T1000 (cell line): ENCODE results near the gene LPAR1.

Source experiments
- DNase-seq: peaks from one replicate; lab custom pipeline; 2025; ENCODE audit warnings: mixed read lengths; lab: John Stamatoyannopoulos, UW

Gene LPAR1

DNA sequence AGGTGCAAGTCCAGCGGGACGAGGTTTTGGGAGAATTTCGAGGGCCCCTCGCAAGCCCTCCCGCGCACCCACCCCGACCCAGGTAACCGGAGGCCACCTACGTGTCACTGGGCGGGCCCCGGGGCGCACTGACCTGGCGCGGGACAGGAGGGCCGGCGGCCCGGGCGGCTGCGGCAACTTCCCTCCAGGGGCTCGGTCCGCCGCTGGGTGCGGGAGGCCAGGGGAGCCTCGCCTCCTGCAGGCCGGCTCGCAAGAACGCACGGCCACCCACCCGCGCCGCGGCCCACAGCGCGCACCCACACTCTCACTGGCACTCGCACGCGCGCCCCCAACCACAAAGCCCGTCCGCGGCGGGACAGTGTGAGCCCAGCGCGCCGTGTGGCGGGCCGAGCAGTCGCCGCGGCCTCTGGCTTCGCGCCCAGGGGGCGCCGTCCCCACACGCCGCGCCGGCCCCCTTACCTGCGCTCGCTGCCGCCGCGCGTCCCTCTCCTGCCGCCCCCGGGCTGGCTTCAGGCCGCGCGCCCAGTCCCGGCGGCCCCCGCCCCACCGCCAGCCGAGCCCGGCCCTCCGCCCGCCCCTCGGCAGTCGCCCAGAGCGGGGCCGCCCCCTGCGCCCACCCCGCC lies 451 bp downstream of the LPAR1 start:
- no peak for DNase-seq

DNA sequence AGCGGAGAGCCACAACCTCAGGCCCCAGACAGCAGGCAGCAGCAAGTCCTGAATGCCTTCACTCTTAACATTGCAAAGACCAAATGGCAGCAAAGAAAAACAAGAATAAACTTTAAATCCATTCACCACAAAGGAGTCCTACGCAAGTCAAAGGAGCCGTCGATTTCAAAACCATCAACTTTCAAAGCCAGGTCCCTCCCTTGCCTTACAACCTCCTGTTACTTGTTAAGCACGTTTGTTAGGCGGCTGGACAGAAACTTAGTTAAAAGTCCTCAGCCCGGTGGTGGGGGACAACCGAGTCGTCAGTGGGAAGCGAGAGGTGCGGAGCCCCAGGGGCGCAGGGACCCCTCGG lies 938 bp downstream of the LPAR1 start:
- no peak for DNase-seq

DNA sequence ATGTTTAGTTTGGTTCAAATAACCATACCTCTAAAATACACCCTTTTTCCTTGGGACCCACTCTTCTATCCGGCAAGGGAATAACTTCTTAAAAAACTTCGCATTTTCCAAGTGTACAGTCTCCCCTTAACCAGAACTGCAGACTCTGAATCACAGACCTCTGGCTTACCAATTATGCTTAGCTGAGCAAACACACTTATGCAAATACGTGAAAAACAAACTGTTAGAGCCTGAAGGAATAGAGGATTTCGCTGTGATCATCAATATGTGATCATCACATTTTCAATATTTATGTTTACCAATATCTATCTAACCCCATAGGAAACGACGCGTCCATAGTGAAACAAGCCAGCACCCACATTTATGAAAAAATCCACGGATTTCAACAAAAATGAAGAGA lies 1.3 kb downstream of the LPAR1 start:
- no peak for DNase-seq

GRCh38 chr9:111036429-111036789 lies 1.9 kb downstream of the LPAR1 start:
- peak; percentile 22 for DNase-seq

- DNase-seq, result no peak
These were observed 2.5 kb downstream of the LPAR1 start for GRCh38 chr9:111035543-111036428.

- no peak for DNase-seq
These were observed 3.3 kb downstream of the LPAR1 start for GRCh38 chr9:111034898-111035539.

DNA sequence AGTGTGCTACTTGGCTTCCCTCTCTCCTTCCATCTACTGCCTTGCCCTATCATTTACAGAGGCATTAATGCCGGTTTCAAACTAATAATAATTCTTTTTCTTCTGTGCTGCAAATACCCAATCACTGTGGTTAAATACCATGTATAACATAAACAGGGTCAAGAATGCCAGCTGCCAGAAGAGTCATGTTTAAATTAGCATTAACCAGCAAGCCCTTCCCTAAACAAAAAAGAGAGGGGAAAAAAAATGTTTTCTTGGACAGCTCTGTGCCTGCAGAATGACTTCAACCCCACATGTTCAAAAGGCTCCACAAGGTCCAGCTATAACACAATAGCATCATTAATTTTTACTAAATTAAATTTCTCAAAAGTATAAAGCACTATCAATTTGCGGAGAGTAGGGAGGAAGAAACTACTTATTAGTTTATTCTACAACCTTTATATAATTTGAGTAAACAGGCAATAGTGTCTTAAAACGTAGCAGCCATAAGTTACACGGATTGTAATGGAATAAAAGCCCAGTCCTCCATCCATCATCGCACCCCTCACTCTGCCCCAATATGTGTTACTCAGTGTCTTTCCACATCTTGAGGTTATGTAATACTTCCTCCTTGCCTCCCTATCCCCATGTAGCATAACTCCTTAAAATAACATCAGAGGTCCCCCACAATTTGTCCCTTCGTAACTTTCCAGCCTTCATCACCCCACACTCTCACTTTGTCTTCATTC lies 3.9 kb downstream of the LPAR1 start:
- DNase-seq, result no peak

- DNase-seq, result no peak
These were observed 7.8 kb downstream of the LPAR1 start for GRCh38 chr9:111030492-111030891.

DNA sequence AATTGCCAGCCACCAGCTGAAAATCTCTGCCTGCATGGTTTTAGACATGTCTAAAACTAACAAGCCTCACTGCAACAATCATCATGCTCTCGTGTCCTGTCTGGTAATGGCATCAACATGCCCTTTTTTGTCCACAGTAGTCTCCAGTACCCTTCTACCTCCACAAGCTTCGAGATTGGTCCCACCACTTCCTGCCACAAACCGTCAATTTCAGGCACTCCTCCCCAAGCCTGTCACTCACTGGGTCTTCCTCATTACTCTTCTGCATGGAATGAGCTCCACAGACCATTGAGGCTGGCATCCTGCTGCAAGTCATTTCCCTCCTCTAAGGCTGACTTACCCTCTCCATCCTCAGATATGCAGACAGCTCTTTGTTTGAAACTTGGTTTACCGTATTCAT lies 9.0 kb downstream of the LPAR1 start:
- no peak for DNase-seq

GRCh38 chr9:111027798-111028197 lies 10.5 kb downstream of the LPAR1 start:
- no peak for DNase-seq

- no peak for DNase-seq
These were observed 15.1 kb downstream of the LPAR1 start for GRCh38 chr9:111023128-111023527.

- DNase-seq, result no peak
These were observed 17.7 kb downstream of the LPAR1 start for GRCh38 chr9:111020594-111020993.

- no peak for DNase-seq
These were observed 21.7 kb downstream of the LPAR1 start for GRCh38 chr9:111016426-111017045.

GRCh38 chr9:111016016-111016415 lies 22.3 kb downstream of the LPAR1 start:
- no peak for DNase-seq

DNA sequence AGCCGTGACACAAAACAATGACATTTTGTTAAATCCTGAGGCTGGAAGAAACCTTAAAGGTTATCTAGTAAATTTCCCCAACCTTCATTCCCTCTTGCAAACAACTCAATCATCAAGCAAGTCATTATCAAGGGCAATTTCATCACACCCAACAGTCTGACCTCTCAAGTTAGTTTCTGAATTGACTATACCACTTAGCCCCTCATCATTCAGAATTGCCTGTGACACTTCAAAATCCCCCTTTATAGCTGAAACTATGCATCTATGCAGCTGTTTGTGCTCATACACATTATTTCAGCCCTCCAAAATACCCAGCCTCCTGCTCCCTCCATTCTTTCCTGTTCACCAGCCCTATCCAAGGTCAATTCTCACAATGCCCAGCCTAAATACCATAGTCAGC lies 24.6 kb downstream of the LPAR1 start:
- DNase-seq, result no peak

GRCh38 chr9:111013250-111013649 lies 25.0 kb downstream of the LPAR1 start:
- no peak for DNase-seq

DNA sequence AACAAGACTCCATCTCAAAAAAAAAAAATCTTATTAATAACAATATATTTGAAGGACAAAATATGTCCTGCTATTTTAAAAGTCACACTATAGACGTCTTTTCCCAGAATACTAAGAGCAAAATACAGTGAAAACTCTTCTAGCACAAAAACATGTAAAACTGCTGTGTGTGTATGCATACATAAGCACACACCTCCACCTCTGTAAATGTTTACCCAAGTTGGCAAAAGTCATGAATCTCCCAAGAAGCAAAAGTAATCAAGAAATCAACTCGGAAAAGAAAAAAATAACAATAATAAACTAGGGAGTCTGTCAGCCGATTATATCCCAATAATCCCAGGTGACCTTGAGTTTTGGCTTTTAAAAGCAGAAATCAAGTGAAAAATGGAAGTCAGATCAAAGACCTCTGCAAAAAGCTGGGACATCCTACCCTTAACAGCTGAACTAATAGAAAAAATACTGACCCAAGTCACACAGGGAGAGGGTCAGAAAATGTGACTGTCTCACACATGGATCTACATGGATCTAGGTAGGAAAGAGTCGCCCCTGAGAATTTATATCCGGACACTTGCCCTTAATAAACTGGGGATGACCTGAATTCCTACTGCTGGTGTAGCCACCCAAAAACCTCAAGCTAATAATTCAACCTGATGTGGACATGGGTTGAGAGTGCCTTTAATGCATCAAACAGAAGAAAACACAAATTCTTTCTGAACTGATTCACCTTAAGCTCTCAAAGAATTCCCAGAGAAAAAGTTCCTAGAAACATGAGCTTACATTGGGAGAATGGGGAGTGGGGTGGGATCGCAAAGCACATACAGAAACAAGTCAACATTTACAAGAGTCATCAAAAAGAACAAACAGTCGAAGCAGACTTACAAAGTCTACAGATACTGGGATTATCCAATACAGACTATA lies 29.9 kb downstream of the LPAR1 start:
- DNase-seq, result no peak

- no peak for DNase-seq
These were observed 32.4 kb downstream of the LPAR1 start for GRCh38 chr9:111005746-111006470.

- DNase-seq, result no peak
These were observed 33.3 kb downstream of the LPAR1 start for GRCh38 chr9:111004936-111005335.

DNA sequence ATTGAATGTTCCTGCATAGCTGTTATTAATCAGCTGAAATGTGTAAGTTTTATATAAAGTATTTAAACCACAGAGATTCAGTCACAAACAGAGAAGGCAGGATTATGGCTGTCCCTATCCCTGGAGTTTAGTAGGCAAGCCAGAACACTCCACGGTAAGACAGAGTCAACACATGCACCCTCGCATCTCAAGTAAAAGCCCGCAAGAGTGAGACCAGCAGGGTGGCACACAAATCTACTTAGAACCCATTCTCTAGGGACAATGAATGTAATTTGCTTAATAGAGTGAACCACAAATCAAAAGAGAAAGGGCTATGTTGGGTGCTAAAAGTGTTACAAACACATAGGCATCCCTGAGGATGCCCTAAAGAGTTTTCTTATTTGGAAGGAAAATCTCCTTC lies 35.1 kb downstream of the LPAR1 start:
- DNase-seq, result no peak
